Trophoblast cell (in vitro differentiated cells and primary cell): ENCODE results near the gene UBE2QL1.

Source experiments
- DNase-seq, 2 donors: peaks; one replicate each; pipeline ENCODE4 v3.0.0-alpha.2; 2016
- H2AFZ ChIP-seq: 2 replicates; pipeline ENCODE4 v1.6.1; 2013; ENCODE audit warnings: low read length, moderate library complexity, mild to moderate bottlenecking; ENCODE audit not compliant: insufficient read depth, poor library complexity
- H2AK5ac ChIP-seq: 2 replicates; pipeline ENCODE4 v1.6.1; 2013; ENCODE audit warnings: mild to moderate bottlenecking, low read length
- H2BK120ac ChIP-seq: 2 replicates; pipeline ENCODE4 v1.6.1; 2013; ENCODE audit warnings: low read length, mild to moderate bottlenecking, moderate library complexity; ENCODE audit not compliant: insufficient read depth, poor library complexity
- H2BK12ac ChIP-seq: 2 replicates; pipeline ENCODE4 v1.6.1; 2013; ENCODE audit warnings: mild to moderate bottlenecking, low read length, moderate library complexity
- H2BK5ac ChIP-seq: 2 replicates; pipeline ENCODE4 v1.6.1; 2013; ENCODE audit warnings: low read length, low read depth, moderate library complexity, mild to moderate bottlenecking; ENCODE audit not compliant: poor library complexity
- H3K14ac ChIP-seq: 2 replicates; pipeline ENCODE4 v1.6.1; 2013; ENCODE audit warnings: mild to moderate bottlenecking, low read length
- H3K18ac ChIP-seq: 2 replicates; pipeline ENCODE4 v1.6.1; 2013; ENCODE audit warnings: mild to moderate bottlenecking, low read length
- H3K23ac ChIP-seq: 2 replicates; pipeline ENCODE4 v1.6.1; 2013; ENCODE audit warnings: low read length
- H3K27ac ChIP-seq: 2 replicates; pipeline ENCODE4 v1.5.1; 2013; ENCODE audit warnings: low read depth, mild to moderate bottlenecking, inconsistent platforms, low read length, moderate library complexity
- H3K27me3 ChIP-seq: 2 replicates; pipeline ENCODE4 v1.6.1; 2013; ENCODE audit warnings: inconsistent platforms, mild to moderate bottlenecking, low read length, moderate library complexity; ENCODE audit not compliant: insufficient read depth
- H3K36me3 ChIP-seq, 2 experiments: 1 replicate in 1 of 2; 2 replicates in 1 of 2; pipeline ENCODE4 v1.6.1; 2013; ENCODE audit warnings: low read length in 2 of 2, mild to moderate bottlenecking in 2 of 2, moderate library complexity in 1 of 2; ENCODE audit not compliant: insufficient read depth in 2 of 2, control insufficient read depth in 1 of 2
- H3K4ac ChIP-seq: 2 replicates; pipeline ENCODE4 v1.6.1; 2013; ENCODE audit warnings: low read depth, mild to moderate bottlenecking, low read length, moderate library complexity
- H3K4me1 ChIP-seq, 2 experiments: 1 replicate in 1 of 2; 2 replicates in 1 of 2; pipeline ENCODE4 v1.6.1; 2013; ENCODE audit warnings: low read length in 2 of 2, mild to moderate bottlenecking in 2 of 2, moderate library complexity in 1 of 2; ENCODE audit not compliant: insufficient read depth in 2 of 2, control insufficient read depth in 1 of 2
- H3K4me2 ChIP-seq: 2 replicates; pipeline ENCODE4 v1.6.1; 2013; ENCODE audit warnings: inconsistent platforms, mild to moderate bottlenecking, low read length, moderate library complexity
- H3K4me3 ChIP-seq: 2 replicates; pipeline ENCODE4 v1.5.1; 2013; ENCODE audit warnings: mild to moderate bottlenecking, low read depth, low read length, inconsistent platforms
- H3K79me1 ChIP-seq: one replicate; pipeline ENCODE4 v1.6.1; 2013; ENCODE audit warnings: low read length
- H3K79me2 ChIP-seq: 2 replicates; pipeline ENCODE4 v1.6.1; 2013; ENCODE audit warnings: low read length, mild to moderate bottlenecking; ENCODE audit not compliant: control insufficient read depth, insufficient read depth, poor library complexity
- H3K9ac ChIP-seq: 2 replicates; pipeline ENCODE4 v1.6.1; 2013; ENCODE audit warnings: mild to moderate bottlenecking, low read length
- H3K9me3 ChIP-seq: 2 replicates; pipeline ENCODE4 v1.6.1; 2013; ENCODE audit warnings: low read depth, mild to moderate bottlenecking, control low read depth, inconsistent platforms, low read length; ENCODE audit not compliant: insufficient read depth
- H4K12ac ChIP-seq: 2 replicates; pipeline ENCODE4 v1.6.1; 2013; ENCODE audit warnings: low read depth, mild to moderate bottlenecking, low read length, moderate library complexity
- H4K8ac ChIP-seq: 2 replicates; pipeline ENCODE4 v1.6.1; 2013; ENCODE audit warnings: low read depth, mild to moderate bottlenecking, low read length, moderate library complexity
- H4K91ac ChIP-seq: one replicate; pipeline ENCODE4 v1.6.1; 2013; ENCODE audit warnings: low read depth, mild to moderate bottlenecking, low read length, moderate library complexity
- WGBS: extraction: QIAGEN DNeasy Blood & Tissue Kit; methylation state at CpG from one replicate; pipeline ENCODE4 v1.1.7; 2013; ENCODE audit warnings: missing lambda C conversion rate; ENCODE audit not compliant: insufficient read length, insufficient coverage; ENCODE audit errors: extremely low coverage; 5-methylcytosine and 5-hydroxymethylcytosine counted together

Gene UBE2QL1

DNA sequence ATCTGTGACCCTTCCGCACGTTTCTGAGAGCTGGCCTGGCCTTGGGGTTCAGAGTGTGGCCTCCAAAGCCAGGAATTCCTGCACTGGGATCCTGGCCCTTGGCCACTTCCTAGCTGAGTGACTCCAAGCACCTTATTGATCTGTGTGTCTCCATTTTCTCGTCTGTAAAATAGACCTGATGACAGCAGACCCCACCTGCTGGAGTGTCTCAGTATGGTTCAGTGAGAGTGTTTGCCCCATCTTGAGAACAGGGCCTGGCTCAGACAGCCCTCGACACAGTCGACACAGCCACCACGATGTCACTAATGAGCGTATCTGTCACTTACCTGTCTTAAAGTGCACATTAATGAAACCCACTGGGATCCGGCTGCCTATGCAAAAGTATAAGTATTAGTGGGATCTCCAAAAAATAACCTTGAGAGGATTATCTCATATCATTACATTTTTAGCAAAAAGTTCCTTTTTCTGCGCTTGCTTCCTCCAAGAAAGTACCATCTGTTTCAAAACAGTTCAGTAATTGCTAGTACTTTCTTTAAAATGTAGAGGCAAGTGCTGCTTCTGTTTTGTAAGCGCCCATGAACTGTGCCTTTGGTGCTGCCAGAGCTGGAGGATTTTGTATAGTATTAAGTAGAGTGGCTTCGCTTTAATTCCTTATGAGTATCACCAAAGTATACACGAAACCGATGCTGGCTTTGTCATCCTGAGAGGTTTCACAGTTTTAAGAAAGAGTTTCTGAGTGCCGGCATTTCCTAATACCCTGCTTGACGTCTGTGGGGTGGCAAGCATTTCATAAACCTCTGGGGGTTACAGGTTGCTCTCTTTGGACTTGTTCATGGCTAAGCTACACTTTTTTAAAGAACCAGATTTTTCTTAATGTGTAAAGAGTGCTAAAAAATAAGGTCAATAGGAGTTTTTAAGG is 31.7 kb downstream of the UBE2QL1 start:
- no peak overlapping the region for H4K8ac ChIP-seq
- peaks cover 2% of the 10 kb centered on the region for H3K9me3 ChIP-seq
- no peaks in the 10 kb centered on the region for H3K79me2 ChIP-seq
- H3K4me1 ChIP-seq, result no peaks in the 10 kb centered on the region
- DNase-seq, result no peak
- no CpG with 5 or more reads among the region's 15 CpGs for WGBS
- H3K27ac ChIP-seq, result no peak overlapping the region
- H3K18ac ChIP-seq, result no peak overlapping the region
- no peak overlapping the region for H3K14ac ChIP-seq
- no peak overlapping the region for H2BK120ac ChIP-seq
- no peak overlapping the region for H2AK5ac ChIP-seq
- no peak overlapping the region for H2BK5ac ChIP-seq
- H4K12ac ChIP-seq, result no peak overlapping the region
- no peaks in the 10 kb centered on the region for H3K36me3 ChIP-seq
- H2AFZ ChIP-seq, result no peak overlapping the region
- no peak overlapping the region for H3K4me2 ChIP-seq
- no peak overlapping the region for H3K4ac ChIP-seq
- no peaks in the 10 kb centered on the region for H3K79me1 ChIP-seq
- no peak overlapping the region for H3K23ac ChIP-seq
- H3K4me3 ChIP-seq, result no peak overlapping the region
- no peaks in the 10 kb centered on the region for H3K27me3 ChIP-seq
- no peak overlapping the region for H2BK12ac ChIP-seq
- no peak overlapping the region for H3K9ac ChIP-seq
- no peak overlapping the region for H4K91ac ChIP-seq

DNA sequence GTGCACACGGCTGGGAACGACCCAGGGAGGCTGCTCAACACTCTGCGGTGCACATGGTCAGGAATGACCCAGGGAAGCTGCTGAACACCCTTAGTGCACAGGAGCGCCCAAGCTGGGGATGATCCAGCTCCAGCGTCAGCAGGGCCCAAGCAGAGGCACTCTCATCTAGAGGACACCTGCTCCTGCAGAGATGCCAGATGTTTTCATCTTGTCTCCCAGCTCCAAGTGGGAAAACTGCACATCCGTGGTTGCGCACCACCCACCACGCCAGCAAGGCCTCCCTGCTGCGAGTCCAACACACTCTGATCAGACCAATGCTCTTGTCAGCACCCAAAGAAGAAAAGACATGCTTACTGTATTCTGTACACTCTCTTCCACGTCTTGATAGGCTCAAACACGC is 34.1 kb downstream of the UBE2QL1 start:
- H2BK12ac ChIP-seq, result no peak overlapping the region
- H3K4me3 ChIP-seq, result no peak overlapping the region
- H3K27ac ChIP-seq, result no peak overlapping the region
- H4K91ac ChIP-seq, result no peak overlapping the region
- no peak overlapping the region for H3K9ac ChIP-seq
- H3K4ac ChIP-seq, result no peak overlapping the region
- no peak overlapping the region for H2BK5ac ChIP-seq
- H3K18ac ChIP-seq, result no peak overlapping the region
- H3K27me3 ChIP-seq, result no peaks in the 10 kb centered on the region
- no peak overlapping the region for H4K8ac ChIP-seq
- no peak overlapping the region for H2BK120ac ChIP-seq
- H3K79me2 ChIP-seq, result no peaks in the 10 kb centered on the region
- H2AK5ac ChIP-seq, result no peak overlapping the region
- H3K23ac ChIP-seq, result no peak overlapping the region
- no peak for DNase-seq
- H3K9me3 ChIP-seq, result peaks cover 2% of the 10 kb centered on the region
- no CpG with 5 or more reads among the region's 11 CpGs for WGBS
- no peak overlapping the region for H3K14ac ChIP-seq
- H3K36me3 ChIP-seq, result no peaks in the 10 kb centered on the region
- H3K4me2 ChIP-seq, result no peak overlapping the region
- H3K4me1 ChIP-seq, result no peaks in the 10 kb centered on the region
- H3K79me1 ChIP-seq, result no peaks in the 10 kb centered on the region
- no peak overlapping the region for H2AFZ ChIP-seq
- no peak overlapping the region for H4K12ac ChIP-seq

DNA sequence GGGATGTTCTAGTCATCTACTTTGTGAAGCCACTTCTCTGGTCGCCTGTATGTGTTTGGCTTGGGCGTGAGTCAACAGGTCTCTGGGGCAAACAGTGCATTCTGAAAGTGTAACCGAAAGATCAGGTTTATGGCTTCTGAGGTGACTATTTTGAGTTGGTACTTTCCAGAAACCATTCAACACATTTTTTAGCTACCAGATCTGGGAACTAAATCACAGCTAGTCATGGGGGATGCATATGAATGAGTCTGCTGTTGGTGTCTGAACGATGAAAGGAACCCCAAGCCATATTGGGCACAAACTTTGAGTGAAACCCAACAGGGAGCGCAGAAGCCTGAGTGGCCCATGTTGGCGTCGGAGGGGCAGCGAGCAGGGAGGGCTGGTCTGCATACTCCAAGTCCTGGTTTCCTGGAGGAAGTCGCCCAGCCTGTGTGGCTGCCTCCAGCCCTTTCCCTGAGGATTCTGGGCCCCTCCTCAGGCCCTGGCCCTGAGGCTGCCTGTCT is 35.3 kb downstream of the UBE2QL1 start:
- Histone ChIP-seq H3K18ac (no peak overlapping the region), H2AFZ (no peak overlapping the region), H3K4me3 (no peak overlapping the region), H3K36me3 (no peaks in the 10 kb centered on the region), H4K91ac (no peak overlapping the region), H3K27ac (no peak overlapping the region), H3K79me1 (no peaks in the 10 kb centered on the region), H3K4ac (no peak overlapping the region), H2BK120ac (no peak overlapping the region), H3K23ac (no peak overlapping the region), H2AK5ac (no peak overlapping the region), H3K9me3 (no peaks in the 10 kb centered on the region), H2BK5ac (no peak overlapping the region), H2BK12ac (no peak overlapping the region), H3K4me2 (no peak overlapping the region), H4K12ac (no peak overlapping the region), H4K8ac (no peak overlapping the region), H3K27me3 (no peaks in the 10 kb centered on the region), H3K14ac (no peak overlapping the region), H3K79me2 (no peaks in the 10 kb centered on the region), H3K9ac (no peak overlapping the region), H3K4me1 (no peaks in the 10 kb centered on the region)
- WGBS, result no CpG with 5 or more reads among the region's 9 CpGs
- no peak for DNase-seq

DNA sequence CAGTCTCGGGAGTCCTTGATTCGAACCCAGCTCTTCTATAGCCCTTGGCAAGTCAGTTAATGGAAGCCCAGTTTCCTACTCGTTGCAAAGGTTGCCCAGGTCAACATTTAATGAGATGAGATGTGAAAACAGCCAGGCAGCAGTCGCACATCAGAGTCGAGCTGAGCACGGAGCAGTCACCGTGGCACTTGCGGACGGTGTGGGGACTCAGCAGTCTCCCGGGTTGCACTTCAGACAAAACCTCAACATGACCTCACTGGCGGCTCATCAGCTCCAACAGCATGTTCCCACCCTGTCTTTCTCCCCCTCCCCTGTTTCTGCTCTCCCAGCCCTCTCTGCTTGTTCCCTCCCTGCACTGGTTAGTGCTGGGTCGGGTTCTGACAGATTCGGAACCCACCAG is 35.8 kb downstream of the UBE2QL1 start:
- Histone ChIP-seq H3K36me3 (no peaks in the 10 kb centered on the region), H3K27ac (no peak overlapping the region), H2BK5ac (no peak overlapping the region), H3K27me3 (no peaks in the 10 kb centered on the region), H3K4me3 (no peak overlapping the region), H2AK5ac (no peak overlapping the region), H4K12ac (no peak overlapping the region), H3K9ac (no peak overlapping the region), H3K4me1 (no peaks in the 10 kb centered on the region), H4K8ac (no peak overlapping the region), H3K4ac (no peak overlapping the region), H3K23ac (no peak overlapping the region), H3K18ac (no peak overlapping the region), H3K79me1 (no peaks in the 10 kb centered on the region), H4K91ac (no peak overlapping the region), H3K14ac (no peak overlapping the region), H3K9me3 (no peaks in the 10 kb centered on the region), H2AFZ (no peak overlapping the region), H2BK12ac (no peak overlapping the region), H2BK120ac (no peak overlapping the region), H3K79me2 (no peaks in the 10 kb centered on the region), H3K4me2 (no peak overlapping the region)
- WGBS, result no CpG with 5 or more reads among the region's 13 CpGs
- DNase-seq, result no peak
